ENCODE results near the gene AFF3. TPM values are rescaled to one million over a fixed set of nuclear protein-coding genes. Genes with fewer than 3 reads are reported as not detected.

Gene AFF3
- polyA plus RNA-seq, 3 donors = 22.1 to 24.9 (median 24.2) TPM

- DNase-seq (ENCODE audit: extremely low read depth in 1 of 11, low read depth in 9 of 11, low spot score in 4 of 11) = no peak
Measured at GRCh38 chr2:99728166-99728565, 414.2 kb downstream of the AFF3 start.

DNA sequence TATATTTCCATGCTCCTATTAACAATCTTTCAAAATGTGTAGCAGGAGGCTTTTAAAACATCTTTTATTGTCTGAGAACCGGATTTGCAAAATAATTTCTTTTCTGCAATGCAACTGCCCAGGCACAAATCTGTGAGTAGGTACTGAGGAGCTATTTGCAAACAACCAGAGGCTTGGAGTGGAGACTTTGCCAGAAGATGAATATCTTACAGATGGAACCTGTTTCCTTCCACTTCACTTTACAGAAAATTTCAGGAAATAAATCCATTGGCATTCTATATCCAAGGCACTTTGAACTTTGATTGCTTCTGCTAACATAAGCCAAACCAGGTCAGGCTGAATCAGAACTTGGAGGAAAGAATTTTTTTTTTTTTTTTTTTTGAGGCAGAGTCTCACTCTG, 415.2 kb downstream of the AFF3 start:
- DNase-seq (ENCODE audit: extremely low read depth in 1 of 11, low read depth in 9 of 11, low spot score in 4 of 11) = no peak

GRCh38 chr2:99726691-99727090, 415.7 kb downstream of the AFF3 start:
- DNase-seq (ENCODE audit: extremely low read depth in 1 of 11, low read depth in 9 of 11, low spot score in 4 of 11) = no peak

DNA sequence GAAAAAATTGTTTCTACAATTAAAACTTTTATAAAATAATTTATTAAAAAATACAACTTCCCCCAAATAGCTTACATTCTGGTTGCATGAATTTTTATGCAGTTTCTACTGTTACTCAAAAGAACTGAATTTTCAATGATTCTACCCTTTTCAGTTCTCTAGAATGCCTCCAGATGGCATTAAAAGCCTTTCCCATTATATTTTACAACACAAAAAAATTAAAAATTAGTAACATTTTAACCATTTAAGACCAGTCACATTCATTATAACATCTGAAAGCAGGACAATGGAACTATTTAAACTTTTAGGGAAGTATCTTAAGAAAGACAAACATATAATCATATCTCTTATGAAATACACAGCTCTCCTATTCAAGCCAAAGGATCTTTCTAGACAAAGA, 416.6 kb downstream of the AFF3 start:
- no peak for DNase-seq (ENCODE audit: extremely low read depth in 1 of 11, low read depth in 9 of 11, low spot score in 4 of 11)

DNA sequence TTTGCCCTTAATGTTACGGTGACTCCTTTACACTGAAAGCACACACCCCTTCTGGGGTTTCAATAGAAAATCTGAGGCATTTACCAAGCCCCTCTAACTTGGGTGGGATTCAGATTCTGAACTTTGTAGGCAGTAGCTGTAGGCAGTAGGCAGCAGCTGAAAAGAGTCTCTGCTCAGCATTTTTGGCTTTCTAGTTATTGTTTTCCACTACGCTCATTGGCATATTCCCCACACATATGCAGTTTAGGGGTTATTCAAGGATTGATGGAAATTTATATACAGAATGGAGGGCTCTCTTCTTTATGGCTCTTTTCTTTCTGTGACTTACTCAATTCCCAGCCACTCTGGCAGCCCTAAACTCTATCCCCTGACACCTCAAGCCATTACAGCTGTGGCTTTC, 419.9 kb downstream of the AFF3 start:
- DNase-seq (ENCODE audit: extremely low read depth in 1 of 11, low read depth in 9 of 11, low spot score in 4 of 11) = no peak

DNA sequence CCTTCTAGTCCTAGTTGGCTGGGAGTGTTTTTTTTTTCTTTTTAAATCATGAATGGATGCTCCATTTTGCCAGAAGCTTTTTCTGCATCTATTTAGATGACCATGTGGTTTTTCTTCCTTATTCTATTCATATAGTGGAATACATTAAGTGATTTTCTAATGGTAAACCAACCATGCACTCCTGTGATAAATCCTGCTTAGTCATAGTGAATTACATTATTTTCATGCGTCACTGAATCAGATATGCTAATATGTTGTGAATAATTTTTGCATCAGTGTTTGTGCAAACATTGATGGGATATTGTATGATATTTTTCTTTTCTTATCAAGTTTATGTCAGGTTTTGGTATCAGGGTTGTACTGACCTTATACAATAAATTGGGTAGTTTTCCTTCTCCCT, 423.3 kb downstream of the AFF3 start:
- DNase-seq (ENCODE audit: extremely low read depth in 1 of 11, low read depth in 9 of 11, low spot score in 4 of 11) = no peak

DNA sequence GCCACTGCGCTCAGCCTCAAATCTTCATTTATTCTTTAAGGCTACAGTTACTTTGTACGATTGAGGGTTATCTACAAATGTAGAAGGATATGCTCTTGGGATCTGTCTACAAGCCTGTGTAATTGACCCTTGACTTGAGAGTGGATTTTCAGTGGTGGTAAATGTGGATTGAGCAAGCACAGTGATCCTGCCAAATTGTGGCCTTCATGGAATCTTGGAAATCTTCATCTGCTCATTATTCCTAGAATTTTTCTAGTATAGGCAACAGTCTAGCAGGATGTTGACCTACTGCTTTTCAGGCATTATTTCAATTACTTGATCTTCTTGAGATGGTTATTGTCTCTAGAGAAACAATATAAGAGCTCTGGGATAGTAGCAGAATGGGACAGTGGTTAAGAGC, 426.4 kb downstream of the AFF3 start:
- DNase-seq (ENCODE audit: extremely low read depth in 1 of 11, low read depth in 9 of 11, low spot score in 4 of 11) = no peak

GRCh38 chr2:99714349-99714748, 428.0 kb downstream of the AFF3 start:
- DNase-seq (ENCODE audit: extremely low read depth in 1 of 11, low read depth in 9 of 11, low spot score in 4 of 11) = no peak

GRCh38 chr2:99711144-99711543, 431.2 kb downstream of the AFF3 start:
- DNase-seq (ENCODE audit: extremely low read depth in 1 of 11, low read depth in 9 of 11, low spot score in 4 of 11) = no peak

DNA sequence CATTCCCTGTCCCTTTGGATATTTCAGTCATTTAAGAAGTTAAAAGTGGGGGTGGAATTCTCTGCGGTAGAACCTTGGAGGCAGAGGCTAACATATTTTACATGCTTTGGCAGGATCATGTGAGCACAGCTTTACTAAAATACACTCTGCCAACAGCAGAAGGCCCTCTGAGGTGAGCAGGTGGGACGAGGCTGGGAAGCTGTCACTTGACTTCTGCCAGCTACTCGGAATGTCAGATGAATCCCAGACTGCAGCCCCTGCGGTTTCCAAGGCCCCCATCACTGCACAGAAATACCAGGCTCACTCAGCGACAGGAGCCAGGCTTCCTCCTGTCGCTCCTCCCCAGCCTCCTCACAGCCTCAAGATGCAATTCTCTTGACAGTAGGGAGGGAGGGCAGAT, 431.7 kb downstream of the AFF3 start:
- DNase-seq (ENCODE audit: extremely low read depth in 1 of 11, low read depth in 9 of 11, low spot score in 4 of 11) = no peak

DNA sequence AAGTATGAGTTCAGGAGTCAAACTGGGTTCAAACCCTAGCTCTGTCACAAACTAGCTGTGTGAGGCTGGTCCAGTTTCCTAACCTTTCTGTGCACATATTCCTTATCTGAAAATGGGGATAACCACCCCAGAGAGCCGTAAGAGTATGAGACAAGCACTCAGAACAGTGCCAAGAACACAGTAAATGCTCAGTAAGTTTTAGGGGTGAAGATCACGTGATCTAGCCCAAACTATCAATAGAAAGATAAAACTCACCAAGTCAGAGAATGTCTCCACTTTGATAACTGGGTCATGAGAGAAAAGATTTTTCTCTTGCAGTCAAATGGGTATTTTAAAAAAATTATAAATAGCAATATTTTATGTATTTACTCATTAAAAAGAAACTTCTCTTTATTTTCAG, 433.2 kb downstream of the AFF3 start:
- DNase-seq (ENCODE audit: extremely low read depth in 1 of 11, low read depth in 9 of 11, low spot score in 4 of 11) = no peak

- DNase-seq (ENCODE audit: extremely low read depth in 1 of 11, low read depth in 9 of 11, low spot score in 4 of 11) = no peak
Measured at GRCh38 chr2:99708231-99708630, 434.2 kb downstream of the AFF3 start.

DNA sequence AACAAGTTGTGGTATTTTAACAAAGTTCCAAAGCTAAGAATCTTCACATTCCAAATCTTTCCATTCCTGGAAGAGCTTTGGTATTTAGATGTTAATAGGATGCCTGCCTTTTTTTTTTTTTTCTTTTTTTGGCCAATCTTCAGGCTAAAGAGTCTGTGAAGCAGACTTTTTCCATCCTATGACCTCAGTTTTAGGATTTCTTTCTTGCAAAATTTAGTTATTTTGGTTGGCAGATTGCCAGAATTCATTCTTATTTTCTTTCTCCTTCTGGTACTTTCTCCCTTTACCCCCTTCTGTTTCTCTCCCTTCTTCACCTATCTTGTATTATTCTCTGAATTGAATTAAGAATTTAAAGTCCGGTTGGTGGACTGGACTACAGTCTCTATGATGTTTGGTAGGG, 434.8 kb downstream of the AFF3 start:
- no peak for DNase-seq (ENCODE audit: extremely low read depth in 1 of 11, low read depth in 9 of 11, low spot score in 4 of 11)

DNA sequence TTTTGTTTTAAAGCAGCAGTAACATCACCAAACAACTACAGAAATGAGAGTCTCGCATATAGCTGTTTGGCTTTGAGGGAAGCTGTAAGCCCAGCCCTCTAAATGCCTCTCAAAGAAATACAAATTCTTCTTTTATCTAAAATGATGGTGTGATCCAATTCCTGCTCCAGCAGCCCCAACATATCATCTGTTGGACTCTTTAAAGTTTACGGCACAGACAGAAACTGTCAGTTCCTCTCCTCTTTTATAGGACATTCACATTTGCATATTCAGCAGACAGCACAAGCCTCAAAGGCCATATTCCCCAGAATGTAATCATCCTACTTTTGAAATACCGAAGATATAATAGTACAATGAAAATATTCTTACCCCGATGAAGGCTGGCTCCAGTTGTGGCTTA, 435.7 kb downstream of the AFF3 start:
- DNase-seq (ENCODE audit: extremely low read depth in 1 of 11, low read depth in 9 of 11, low spot score in 4 of 11) = peak in 2 of 11 donors; percentile 30 to 41

- no peak for DNase-seq (ENCODE audit: extremely low read depth in 1 of 11, low read depth in 9 of 11, low spot score in 4 of 11)
Measured at GRCh38 chr2:99701503-99701902, 440.9 kb downstream of the AFF3 start.

DNA sequence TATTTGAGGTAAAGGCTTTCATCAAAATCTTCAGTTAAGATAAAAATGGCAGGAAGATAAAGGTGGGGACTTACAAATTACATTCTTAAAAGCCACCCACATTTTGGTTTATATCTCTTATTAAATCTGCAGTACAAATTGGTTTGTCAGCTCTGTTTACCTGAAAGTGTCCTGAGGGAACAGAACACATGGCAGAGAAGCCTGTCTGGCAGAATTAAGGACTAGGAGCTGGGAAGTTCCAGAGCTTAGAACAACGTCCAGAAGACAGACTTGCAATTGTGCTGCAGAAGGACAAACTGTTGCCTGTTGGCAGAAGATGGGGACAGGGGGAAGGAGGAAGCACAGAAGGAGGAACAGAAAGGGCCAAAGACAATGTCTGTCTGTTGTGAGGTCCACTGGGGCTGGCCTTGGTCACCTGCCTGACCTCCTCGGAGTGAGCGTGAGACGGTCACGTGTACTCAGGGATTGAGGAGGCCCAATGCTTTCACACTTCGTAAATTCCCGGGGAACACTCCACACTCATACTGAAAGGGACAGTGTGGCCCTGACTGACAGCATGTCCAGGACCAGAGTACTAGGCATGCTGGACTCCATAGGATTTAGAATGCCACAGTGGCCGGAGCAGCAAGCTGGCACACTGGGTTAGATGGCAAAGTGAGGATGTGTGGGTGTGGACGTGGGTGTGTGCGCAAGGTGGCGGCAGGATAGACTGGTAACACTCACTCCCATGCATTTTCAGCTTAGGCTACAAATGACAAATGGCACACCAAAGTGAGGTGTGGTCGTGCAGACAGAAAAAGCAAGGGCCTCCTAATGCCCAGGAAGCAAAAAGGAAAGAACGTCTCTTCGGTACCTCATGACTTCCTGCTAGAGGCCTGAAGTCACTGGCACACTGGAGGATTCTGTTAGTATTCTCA, 441.6 kb downstream of the AFF3 start:
- no peak for DNase-seq (ENCODE audit: extremely low read depth in 1 of 11, low read depth in 9 of 11, low spot score in 4 of 11)

- no peak for DNase-seq (ENCODE audit: extremely low read depth in 1 of 11, low read depth in 9 of 11, low spot score in 4 of 11)
Measured at GRCh38 chr2:99698896-99699295, 443.5 kb downstream of the AFF3 start.

- DNase-seq (ENCODE audit: extremely low read depth in 1 of 11, low read depth in 9 of 11, low spot score in 4 of 11) = no peak
Measured at GRCh38 chr2:99697811-99698568, 444.4 kb downstream of the AFF3 start.

- no peak for DNase-seq (ENCODE audit: extremely low read depth in 1 of 11, low read depth in 9 of 11, low spot score in 4 of 11)
Measured at GRCh38 chr2:99695944-99696253, 446.5 kb downstream of the AFF3 start.

DNA sequence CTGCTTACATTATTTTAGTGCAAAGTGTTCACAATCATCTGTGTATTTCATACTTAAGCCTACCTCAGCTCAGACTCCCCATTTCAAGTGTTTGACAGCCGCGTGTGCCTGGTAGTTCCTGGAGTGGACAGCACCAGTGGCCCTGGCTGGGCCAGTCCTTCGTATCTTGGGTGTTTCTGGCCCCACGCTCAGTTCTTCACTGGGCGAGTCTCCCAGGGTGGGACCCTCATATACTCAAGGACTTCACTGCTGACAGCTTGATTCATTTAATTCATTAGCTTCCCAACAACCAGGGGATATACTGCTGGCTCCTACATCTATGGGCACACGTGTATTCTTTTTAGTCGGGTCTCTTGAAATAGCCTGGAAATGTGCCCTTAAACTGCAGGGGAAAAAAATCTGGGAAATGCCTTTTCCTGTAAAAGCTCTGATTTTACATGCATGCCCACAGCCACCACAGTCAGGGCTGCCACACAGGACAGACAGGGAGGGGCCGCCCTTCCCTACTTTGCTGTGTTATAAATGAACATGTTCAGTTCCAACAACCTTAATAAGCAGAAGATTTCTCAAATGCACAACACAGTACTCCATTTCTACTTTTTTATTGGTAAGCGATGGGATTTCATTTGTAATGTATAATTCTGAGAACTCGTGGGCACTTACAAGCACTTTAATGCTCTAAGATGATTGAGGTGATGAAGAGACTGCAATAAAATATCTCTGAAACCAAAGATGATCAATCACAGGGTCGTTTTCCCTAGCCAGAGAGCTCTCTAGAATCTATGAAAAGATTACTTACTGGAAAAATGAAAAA, 447.1 kb downstream of the AFF3 start:
- no peak for DNase-seq (ENCODE audit: extremely low read depth in 1 of 11, low read depth in 9 of 11, low spot score in 4 of 11)

Measured in renal cortex interstitium (tissue), 11 donors.